Neutrophil (primary cell): Measurements from ENCODE around the gene ZYG11B.
"Not testable (repeated sequence)": the region's sequence is repeated elsewhere in the genome, so short reads cannot be mapped to it uniquely, and the experiment has no call there.

ENCODE experiments used
- H3K27ac ChIP-seq: fragments of 200-600 bp; sonication (generic); 2 replicates; pipeline ENCODE4 v1.5.1; 2016; ENCODE audit warnings: mild to moderate bottlenecking, moderate library complexity
- H3K27me3 ChIP-seq: fragments of 200-600 bp; sonication (generic); 2 replicates; pipeline ENCODE4 v1.6.0; 2016; ENCODE audit warnings: mild to moderate bottlenecking
- H3K36me3 ChIP-seq: fragments of 200-600 bp; sonication (generic); 2 replicates; pipeline ENCODE4 v1.5.1; 2017
- H3K4me1 ChIP-seq, 2 experiments: fragments of 200-600 bp in 1 of 2; sonication (generic) in 1 of 2; 1 replicate in 1 of 2; 2 replicates in 1 of 2; pipeline versions ENCODE4 v1.5.1 to v1.6.1; 2013 to 2016; ENCODE audit warnings: low read depth in 1 of 2, low read length in 1 of 2, mild to moderate bottlenecking in 1 of 2, moderate library complexity in 1 of 2; ENCODE audit not compliant: control insufficient read depth in 1 of 2, insufficient read depth in 1 of 2
- H3K4me3 ChIP-seq, 2 experiments: fragments of 200-600 bp in 1 of 2; sonication (generic) in 1 of 2; 1 replicate in 1 of 2; 2 replicates in 1 of 2; pipeline ENCODE4 v1.5.1; 2013 to 2016; ENCODE audit warnings: low read depth in 1 of 2, low read length in 1 of 2, mild to moderate bottlenecking in 1 of 2, moderate library complexity in 1 of 2
- H3K9me3 ChIP-seq: fragments of 200-600 bp; sonication (generic); 2 replicates; pipeline ENCODE4 v1.5.1; 2016
- TF ChIP-seq, protein P1 (sequence below): fragments of 200-600 bp; sonication (generic); IDR thresholded peaks from 2 replicates; pipeline ENCODE4 v1.5.1; 2016; ENCODE audit warnings: antibody characterized with exemption

Gene ZYG11B

GRCh38 chr1:52862666-52863458 lies 136.6 kb downstream of the ZYG11B start:
- TF ChIP-seq, protein P1, sequence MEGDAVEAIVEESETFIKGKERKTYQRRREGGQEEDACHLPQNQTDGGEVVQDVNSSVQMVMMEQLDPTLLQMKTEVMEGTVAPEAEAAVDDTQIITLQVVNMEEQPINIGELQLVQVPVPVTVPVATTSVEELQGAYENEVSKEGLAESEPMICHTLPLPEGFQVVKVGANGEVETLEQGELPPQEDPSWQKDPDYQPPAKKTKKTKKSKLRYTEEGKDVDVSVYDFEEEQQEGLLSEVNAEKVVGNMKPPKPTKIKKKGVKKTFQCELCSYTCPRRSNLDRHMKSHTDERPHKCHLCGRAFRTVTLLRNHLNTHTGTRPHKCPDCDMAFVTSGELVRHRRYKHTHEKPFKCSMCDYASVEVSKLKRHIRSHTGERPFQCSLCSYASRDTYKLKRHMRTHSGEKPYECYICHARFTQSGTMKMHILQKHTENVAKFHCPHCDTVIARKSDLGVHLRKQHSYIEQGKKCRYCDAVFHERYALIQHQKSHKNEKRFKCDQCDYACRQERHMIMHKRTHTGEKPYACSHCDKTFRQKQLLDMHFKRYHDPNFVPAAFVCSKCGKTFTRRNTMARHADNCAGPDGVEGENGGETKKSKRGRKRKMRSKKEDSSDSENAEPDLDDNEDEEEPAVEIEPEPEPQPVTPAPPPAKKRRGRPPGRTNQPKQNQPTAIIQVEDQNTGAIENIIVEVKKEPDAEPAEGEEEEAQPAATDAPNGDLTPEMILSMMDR = no peak
- Histone ChIP-seq H3K9me3 (no peaks in the 10 kb centered on the region), H3K27ac (no peak overlapping the region), H3K36me3 (no peaks in the 10 kb centered on the region), H3K4me1 (no peaks in the 10 kb centered on the region), H3K4me3 (no peak overlapping the region), H3K27me3 (peaks cover 9% of the 10 kb centered on the region)

DNA sequence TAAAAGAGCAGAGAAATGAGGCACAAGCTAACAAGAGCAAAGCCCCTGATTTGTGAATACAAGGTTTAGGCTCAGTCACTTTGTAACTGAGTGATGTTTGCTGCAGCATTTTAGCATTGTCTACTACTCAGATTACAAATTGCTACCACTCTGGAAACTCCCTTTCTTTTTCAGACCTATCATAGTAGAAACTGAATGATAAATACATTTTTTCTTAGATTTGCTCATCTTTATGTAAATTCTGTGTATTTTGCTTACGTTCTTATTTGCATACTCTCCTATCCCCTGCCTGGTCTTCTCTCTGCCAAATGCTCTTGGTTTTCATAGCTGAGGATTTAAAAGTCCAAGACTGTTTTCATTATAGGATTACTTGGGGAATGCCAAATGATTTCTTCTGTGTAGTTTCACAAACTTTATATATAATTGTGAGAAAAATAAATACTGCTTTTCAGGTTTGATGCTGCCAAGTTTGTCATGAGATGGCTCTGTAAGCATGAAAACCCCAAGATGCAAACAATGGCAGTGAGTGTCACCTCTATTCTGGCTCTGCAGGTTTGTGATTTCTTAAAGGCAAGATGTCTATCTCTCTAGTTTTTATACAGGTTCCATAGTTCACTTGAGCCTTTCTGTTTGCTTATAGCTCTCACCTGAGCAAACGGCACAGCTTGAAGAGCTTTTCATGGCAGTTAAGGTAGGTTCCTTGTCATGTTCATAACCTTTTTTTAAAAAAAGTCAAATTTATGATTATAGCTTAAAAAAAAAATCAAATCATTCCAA lies 141.0 kb downstream of the ZYG11B start:
- peaks cover 18% of the 10 kb centered on the region for H3K27me3 ChIP-seq
- no peaks in the 10 kb centered on the region for H3K9me3 ChIP-seq
- no peak overlapping the region for H3K4me3 ChIP-seq
- TF ChIP-seq, protein P1 = no peak
- H3K36me3 ChIP-seq = no peaks in the 10 kb centered on the region
- H3K4me1 ChIP-seq = no peaks in the 10 kb centered on the region
- no peak overlapping the region for H3K27ac ChIP-seq

DNA sequence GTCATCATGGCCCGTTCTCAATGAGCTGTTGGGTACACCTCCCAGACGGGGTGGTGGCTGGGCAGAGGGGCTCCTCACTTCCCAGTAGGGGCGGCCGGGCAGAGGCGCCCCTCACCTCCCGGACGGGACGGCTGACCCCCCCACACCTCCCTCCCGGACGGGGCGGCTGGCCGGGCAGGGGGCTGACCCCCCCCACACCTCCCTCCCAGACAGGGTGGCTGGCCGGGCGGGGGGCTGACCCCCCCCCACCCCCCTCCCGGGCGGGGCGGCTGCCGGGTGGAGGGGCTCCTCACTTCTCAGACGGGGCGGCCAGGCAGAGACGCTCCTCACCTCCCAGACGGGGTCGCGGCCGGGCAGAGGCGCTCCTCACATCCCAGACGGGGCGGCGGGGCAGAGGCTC lies 143.5 kb downstream of the ZYG11B start:
- not testable (repeated sequence) for H3K9me3 ChIP-seq, H3K4me1 ChIP-seq, H3K27ac ChIP-seq, H3K4me3 ChIP-seq, H3K36me3 ChIP-seq
- peaks cover 27% of the 10 kb centered on the region for H3K27me3 ChIP-seq

DNA sequence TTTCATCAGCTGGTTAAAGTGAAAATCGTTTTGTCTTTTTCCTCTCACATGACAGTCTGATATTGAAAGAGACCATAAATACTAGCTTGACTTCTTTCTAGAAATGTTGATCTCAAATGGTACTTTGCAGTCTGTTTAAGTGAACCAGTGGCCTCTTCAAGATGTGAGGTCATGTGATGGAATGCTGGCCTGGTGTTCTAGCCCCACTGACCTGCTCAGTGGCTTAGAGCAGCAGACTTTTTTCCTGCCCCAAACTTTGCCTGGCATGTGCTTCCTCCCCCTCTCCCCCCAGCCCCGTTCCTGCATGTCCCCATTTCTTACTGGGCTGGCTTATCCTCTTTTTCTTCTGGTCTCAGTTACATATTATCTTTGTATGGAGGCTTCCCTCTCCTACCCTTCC lies 150.6 kb downstream of the ZYG11B start:
- H3K4me1 ChIP-seq = no peaks in the 10 kb centered on the region
- H3K9me3 ChIP-seq = no peaks in the 10 kb centered on the region
- H3K27me3 ChIP-seq = peaks cover 22% of the 10 kb centered on the region
- TF ChIP-seq, protein P1 = no peak
- H3K36me3 ChIP-seq = no peaks in the 10 kb centered on the region
- H3K27ac ChIP-seq = no peak overlapping the region
- no peak overlapping the region for H3K4me3 ChIP-seq
